Activated CD4-positive, CD25-positive, alpha-beta regulatory T cell treated with anti-CD3 and anti-CD28 coated beads, Interleukin-2, amount 50 U/mL, for 24 hours (primary cell): ENCODE results near the gene PSMA2.

Source experiments
- ATAC-seq, 2 donors: fragments of 150-1000 bp; cut with Tn5 transposase; one replicate each; pipeline ENCODE4 v1.10.0; 2021; ENCODE audit warnings: mild to moderate bottlenecking in 1 of 2, moderate library complexity in 1 of 2

PSMA2 gene

GRCh38 chr7:42939457-42940240 is 7.7 kb upstream of the PSMA2 start:
- ATAC-seq, result peak; percentile 75 to 76

- no peak for ATAC-seq
These were observed 3.9 kb upstream of the PSMA2 start for GRCh38 chr7:42935861-42936260.

DNA sequence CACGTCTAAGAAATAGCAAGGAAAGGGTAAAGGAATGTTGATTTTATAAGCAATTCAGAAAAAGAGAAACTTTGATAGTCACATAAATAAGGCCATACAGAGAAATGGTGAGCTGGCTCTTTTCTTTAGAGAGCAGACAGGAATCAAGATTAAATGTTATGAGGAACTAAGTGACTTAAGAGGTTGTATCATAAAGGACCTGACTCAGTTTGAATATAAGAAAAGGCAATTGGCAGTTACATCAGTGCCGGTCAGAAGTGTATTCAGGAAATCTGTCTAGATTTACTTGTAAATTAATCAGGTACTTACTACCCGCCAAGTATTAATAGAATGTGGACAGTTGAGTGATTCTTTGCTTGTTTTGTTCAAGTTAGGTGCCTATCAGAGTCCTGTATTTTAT is 2.3 kb upstream of the PSMA2 start:
- ATAC-seq, result no peak

DNA sequence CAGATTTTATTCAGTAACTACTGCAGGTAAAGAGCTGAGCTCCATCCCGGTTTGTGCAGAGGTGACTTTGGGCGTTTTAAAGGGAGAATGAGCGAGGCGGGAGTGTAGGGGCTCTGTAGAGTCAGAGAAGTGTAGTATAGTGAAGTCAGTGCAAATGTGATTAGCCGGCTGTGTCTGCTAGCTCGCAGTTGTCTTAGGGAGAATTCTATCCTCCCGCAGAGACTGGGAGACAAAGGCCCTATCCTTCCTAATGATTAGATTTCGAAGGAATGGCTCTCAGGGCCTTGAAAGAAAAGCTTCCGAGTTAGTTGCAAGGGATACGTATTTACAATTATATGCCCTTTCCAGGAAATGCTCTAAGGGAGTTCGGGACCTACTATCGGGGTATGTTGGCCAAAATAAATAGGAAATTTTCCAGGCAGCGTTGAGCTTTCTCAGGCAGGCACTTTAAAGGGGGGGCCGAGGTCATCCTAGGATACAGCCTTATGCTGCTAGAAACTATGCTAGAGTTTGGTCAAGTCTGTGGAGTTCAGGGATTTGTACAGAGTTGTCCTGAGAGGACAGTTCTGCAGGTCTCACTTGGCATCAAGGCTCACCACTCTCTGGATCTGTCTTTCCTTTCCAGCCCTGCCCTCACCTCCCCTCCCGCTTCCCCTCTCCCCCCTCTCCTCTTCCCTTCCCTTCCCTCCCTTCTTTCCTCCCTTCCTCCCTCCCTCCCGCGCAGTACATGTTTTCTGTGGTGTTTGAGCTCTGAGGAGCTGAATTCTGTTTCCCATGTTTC is 1.0 kb upstream of the PSMA2 start:
- ATAC-seq, result no peak

- peak; percentile 4 to 8 for ATAC-seq
These were observed 534 bp downstream of the PSMA2 start for GRCh38 chr7:42931447-42931833.

GRCh38 chr7:42930889-42931288 is 1.1 kb downstream of the PSMA2 start:
- no peak for ATAC-seq

- ATAC-seq, result no peak
These were observed 2.5 kb downstream of the PSMA2 start for GRCh38 chr7:42929449-42929848.

- ATAC-seq, result no peak
These were observed 3.2 kb downstream of the PSMA2 start for GRCh38 chr7:42928754-42929153.

DNA sequence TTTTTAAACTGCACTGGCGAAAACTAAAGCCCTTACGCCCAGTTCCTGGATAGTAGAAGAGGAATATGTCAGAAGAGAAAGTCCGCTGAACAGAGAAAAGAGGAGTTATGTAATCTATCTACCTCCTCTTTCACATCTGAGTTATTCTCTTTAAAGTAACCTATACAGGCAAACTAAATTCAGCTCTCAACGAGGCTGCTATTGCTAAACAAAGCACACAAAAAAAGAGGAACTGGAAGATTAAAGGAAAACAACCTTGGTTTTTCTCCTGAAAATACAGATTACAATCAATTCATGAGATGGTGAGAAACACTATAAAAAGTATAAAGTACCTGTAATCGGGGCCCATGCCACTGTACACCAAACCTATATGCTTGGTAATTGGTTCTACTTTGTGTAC is 5.8 kb downstream of the PSMA2 start:
- no peak for ATAC-seq

GRCh38 chr7:42925630-42926029 is 6.3 kb downstream of the PSMA2 start:
- ATAC-seq, result no peak

GRCh38 chr7:42924223-42924838 is 7.6 kb downstream of the PSMA2 start:
- no peak for ATAC-seq

DNA sequence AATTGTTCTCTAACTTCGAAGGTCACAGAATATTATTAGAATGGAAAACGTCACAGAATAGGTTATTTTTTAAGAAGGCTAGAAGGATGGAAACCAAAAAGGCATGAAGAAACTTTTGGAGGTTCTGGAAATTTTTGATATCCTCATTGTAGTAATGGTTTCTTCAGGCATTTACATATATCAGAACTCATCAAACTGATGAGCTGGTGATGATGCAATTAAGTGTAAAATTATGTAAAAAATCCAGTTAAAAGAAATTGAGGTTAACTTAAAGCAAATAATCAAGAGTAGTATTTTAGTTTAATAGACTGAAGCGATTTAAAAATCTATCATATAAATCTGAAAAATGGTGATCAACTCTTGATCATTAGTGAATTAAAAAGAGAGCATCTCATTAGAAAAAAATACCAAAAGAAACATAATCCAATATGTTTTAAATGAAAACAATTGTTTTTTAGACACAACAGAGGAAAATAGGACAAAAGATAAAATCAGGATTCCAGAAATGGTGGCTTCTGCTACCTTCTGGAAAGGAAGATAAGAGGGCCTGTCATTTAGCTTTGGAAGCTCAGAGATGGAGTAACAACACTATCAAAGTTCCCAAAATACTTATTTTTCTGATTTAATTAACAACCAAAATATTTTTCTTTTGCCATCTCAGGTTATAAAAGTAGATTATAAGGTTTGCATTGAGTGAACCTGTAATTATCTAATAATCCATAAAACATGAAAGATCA is 9.8 kb downstream of the PSMA2 start:
- no peak for ATAC-seq

DNA sequence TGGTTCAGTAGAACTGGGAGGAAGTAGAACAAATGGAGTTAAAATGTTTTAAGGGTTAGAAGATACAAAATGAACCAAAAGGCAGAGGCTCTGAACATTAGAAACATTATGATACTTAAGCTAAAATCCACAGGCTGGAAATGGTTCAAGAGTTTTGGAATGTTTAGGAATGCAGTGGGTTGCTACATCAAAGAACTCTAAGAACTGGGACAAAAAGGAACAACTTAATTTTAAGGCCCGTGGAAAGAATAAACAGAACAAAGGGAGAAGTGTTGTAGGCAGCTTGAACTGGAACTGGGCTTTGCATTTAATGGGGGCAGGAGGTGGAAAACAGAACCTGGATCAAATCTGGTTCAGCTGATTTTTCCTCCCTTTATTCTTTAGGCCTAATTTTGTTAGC is 16.6 kb downstream of the PSMA2 start:
- ATAC-seq, result no peak

DNA sequence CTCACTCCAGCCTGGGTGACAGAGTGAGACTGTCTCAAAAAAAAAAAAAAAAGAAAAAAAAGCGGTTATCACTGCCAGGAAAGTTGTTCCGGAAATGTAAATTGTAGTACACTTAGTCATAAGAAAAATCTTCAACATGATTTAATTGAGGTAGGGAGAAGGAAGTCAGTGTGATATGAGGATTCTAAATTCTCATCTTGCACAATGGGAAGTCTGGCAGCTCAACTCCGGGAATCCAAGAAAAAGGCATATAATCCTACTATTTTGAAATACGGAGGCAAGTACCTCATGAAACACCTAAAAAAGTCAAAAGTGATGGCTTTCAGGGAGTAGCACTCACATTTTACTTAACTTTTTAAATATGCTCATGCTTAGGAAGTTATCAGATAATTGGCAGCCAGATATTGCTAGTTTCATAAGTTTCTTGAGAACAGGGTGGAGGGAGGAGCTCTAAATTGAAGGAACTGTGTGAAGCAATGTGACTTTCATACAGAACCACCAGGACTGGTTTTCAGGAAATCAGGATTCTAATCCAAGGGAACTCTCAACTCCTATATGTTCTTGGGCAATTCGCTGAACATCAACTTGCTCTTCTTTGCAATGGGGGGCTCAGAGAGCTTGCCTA is 17.4 kb downstream of the PSMA2 start:
- no peak for ATAC-seq

DNA sequence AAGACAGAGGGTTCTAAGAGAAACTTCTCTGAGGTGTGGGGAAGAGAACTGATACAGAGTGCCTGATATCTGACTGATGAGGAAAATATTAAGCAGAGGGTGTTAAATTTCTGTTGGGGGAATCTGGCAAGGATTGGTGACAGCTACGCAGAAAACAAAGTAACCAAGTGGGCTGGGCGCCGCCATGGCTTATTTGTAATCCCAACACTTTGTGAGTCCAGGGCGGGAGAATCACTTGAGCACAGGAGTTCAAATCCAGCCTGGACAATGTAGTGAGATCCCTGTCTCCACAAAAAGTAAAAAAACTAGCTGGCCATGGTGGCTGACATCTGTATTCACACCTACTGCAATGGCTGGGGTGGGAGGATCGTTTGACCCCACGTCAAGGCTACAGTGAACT is 18.0 kb downstream of the PSMA2 start:
- ATAC-seq, result no peak

DNA sequence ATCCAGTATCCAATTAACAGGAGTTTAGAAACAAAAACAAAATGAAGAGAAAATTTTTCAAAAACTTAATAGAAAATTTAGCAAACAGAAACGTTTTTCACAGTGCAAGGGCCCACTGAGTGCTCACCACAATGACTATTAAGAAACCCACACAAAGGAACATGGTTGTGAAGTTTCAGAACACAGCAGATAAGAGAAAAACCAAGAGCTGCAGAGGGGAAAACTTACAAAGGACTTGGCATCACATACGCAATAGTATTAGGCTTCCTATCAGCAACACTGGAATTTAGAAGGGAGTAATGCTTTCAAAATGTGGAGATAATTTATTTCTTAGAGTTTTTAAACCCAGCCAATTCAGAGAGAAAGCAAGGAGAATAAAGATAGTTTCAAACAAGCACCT is 18.4 kb downstream of the PSMA2 start:
- ATAC-seq, result no peak

DNA sequence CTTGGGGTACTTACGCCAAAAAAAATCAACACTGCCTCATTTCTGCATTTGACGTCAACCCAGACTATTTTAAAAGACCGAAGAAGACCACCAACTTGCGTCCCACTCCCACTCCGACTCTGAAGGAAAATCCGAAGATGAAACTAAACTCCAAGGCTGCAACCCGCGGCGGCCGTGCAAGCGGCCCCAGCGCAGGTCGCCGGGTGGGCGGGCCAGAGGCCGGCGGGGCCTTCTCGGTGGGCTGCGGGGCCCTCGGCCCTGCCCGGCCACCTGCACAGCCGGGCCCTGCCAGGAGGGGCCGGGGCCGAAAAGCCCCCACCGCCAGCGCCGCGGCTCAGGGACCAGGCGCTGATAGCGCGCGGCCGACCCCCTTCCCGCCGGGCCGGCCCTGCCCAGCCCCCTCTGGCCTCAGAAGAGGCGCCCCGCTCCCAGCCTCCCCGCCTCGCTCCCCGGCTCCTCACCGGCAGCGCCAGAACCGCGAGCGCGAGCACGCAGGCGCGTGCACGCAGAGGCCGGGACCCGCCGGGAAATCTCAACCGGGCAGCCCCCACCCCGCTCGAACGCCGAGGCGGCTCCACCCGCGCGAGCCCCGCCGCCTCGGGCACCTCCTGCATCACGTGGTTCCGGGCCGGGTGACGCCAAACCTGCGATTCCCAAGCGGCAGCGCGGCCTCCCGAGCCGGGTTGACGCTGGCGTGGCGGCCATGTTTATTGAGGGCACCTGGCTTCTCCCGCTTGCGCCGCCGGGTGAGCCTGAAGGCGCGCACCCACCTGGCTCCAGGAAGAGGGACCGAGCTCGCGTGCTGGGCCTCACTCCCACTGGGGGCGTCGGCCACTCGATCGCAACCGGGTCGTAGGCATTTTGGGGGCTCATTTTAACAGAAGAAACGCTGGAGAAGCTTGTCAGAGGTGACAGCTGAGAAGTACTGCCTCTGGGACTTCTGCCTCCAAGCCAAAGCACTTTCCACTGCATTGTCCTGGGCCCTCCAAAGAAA is 20.2 kb downstream of the PSMA2 start, which contains the start of gene C7orf25:
C7orf25 (minus strand) TSS at position 617 of the 994 bp plus-strand sequence. CDS start 1,170 bp downstream, outside the sequence.
- ATAC-seq, result peak; percentile 94 to 96

GRCh38 chr7:42910306-42910705 is 21.7 kb downstream of the PSMA2 start:
- ATAC-seq, result no peak

- ATAC-seq, result no peak
These were observed 24.7 kb downstream of the PSMA2 start for GRCh38 chr7:42907316-42907715.

GRCh38 chr7:42906181-42906580 is 25.8 kb downstream of the PSMA2 start:
- ATAC-seq, result no peak

DNA sequence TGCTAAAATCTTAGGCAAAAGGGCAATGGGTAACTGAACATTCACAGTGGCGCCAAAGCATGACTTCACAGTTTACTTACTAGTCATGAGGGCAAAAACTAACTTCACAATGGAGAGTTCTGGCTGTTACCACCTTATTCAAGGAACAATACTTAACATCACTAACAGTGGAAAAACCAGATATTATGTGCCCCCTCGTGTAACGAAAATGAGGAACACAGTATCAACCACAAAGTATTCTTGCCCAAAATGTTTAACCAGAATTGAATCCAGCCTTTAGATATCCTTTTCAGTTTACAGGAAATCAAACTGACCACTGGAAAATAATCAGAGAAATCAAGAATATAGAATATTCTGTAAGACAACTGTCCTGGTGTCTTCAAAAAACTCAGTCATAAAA is 29.6 kb downstream of the PSMA2 start:
- no peak for ATAC-seq
